GM19035 (cell line): Measurements from ENCODE around the gene NLRP5.
"Not testable (repeated sequence)": the region's sequence is repeated elsewhere in the genome, so short reads cannot be mapped to it uniquely, and the experiment has no call there.

Source experiments
- ATAC-seq: cut with Tn5 transposase; IDR thresholded peaks from one replicate; pipeline ENCODE4 v1.9.1; 2021; ENCODE audit not compliant: unreplicated experiment

The NLRP5 gene

GRCh38 chr19:55986487-55986886 is at the start of gene NLRP5:
Gene NLRP5, plus strand, starts transcription at chr19:55986775.
- ATAC-seq = no peak

DNA sequence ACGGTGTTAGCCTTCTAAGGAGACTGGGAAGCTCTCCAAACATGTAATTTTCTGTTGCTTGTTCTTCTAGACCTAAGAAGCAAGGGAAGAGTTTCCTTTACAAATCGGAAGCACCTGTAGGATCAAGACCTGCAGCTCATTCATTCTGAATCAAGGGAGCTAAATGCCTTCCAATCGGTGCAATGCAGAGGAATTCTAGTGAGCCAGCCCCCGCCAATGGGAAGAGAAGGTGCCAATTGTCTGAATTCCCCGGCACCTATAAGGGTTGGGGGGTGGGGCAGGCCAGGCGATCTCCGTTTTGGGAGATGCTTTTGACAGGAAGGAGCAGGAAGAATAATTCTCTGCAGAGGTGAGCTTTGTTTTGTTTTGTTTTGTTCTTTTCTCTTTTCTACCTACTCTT is 47.4 kb upstream of the NLRP5 start:
- ATAC-seq = no peak

DNA sequence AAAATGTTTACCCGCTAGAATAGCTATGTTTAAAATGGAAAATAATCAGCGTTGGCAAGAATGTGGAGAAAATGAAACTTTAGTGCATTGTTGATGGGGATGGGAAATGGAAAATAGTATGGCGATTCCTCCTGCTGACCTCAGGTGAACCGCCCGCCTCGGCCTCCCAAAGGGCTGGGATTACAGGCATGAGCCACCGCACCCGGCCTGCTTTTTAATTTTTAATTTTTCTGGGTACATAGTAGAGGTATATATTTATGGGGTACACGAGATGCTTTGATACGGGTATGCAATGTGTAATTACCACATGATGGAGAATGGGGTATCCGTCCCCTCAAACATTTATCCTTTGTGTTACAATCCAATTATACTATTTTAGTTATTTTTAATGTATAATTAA is 46.3 kb upstream of the NLRP5 start:
- no peak for ATAC-seq

GRCh38 chr19:55947532-55947931 is 39.0 kb upstream of the NLRP5 start, which contains the start of gene NLRP8:
Gene NLRP8, plus strand, starts transcription at chr19:55947832.
- ATAC-seq = no peak

DNA sequence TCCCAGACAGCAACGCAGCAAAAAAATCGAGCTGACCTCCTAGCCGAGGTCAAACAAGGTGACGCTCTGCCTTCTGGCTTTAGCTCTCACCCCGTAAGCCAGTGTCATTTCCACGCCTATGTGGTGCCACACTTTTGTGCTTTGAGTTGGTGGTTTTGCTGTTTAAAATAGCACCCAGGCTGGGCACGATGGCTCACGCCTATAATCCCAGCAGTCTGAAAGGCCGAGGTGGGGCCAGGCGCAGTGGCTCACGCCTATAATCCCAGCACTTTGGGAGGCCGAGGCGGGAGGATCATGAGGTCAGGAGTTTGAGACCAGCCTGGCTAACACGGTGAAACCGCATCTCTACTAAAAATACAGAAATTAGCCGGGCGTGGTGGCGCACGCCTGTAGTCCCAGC is 36.0 kb upstream of the NLRP5 start:
- not testable (repeated sequence) for ATAC-seq

GRCh38 chr19:55956431-55956830 is 30.1 kb upstream of the NLRP5 start:
- no peak for ATAC-seq

- ATAC-seq = no peak
These were observed 28.2 kb upstream of the NLRP5 start for GRCh38 chr19:55958356-55958755.

GRCh38 chr19:55959996-55960675 is 26.4 kb upstream of the NLRP5 start:
- ATAC-seq = no peak

- ATAC-seq = no peak
These were observed 24.4 kb upstream of the NLRP5 start for GRCh38 chr19:55962186-55962585.

DNA sequence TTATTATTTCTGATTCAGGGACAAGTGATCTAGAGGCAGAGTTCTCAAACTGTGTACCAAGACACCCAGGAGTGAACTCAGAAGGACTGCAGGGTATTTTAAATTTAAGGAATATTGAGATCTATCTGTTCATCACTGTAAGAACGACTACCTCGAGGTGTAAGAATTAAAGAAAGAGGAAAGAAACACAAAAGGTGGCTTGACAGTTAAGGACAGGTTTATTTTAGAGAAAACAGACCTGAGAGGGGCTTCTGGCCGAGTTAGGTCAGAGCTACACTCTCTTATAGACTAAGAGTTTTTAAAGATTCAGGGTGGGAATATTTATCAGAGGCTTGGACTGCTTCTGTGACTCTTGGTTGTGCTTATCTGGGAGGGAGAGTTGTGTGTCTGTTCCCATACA is 12.6 kb upstream of the NLRP5 start:
- no peak for ATAC-seq

- ATAC-seq = no peak
These were observed 6.2 kb upstream of the NLRP5 start for GRCh38 chr19:55980415-55980814.

GRCh38 chr19:55985254-55985653 is 1.3 kb upstream of the NLRP5 start:
- no peak for ATAC-seq

DNA sequence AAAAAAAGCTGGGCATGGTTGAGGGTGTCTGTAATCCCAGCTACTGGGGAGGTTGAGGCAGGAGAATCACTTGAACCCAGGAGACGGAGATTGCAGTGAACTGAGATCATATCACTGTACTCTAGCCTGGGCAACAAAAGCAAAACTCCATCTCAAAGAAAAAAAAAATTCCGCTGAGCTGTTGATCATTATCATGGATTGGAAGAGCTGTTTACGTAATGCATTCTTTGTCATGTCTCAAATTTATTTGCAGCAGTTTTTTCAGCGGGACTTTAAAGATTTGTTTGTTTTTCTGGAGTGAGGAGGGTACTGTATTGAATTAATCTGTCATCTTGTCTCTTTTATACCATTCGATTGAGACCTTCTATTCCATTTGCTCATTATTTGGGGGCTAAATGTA is 4.3 kb downstream of the NLRP5 start:
- no peak for ATAC-seq

DNA sequence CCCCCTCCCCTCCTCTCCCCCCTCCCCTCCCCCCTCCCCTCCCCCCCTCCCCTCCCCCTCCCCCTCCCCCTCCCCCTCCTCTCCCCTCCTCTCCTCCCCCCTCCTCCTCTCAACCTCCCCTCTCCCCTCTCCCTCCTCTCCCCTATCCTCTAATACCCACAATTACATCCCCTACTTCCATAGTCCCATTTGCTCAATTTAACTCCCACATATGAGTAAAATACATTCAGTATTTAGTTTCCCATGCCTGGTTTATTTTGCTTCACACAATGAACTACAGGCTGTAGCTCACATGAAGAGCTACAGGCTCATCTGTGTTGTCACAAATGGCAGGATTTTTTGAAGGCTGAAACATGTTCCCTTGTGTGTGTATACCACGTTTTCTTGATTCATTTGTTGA is 6.9 kb downstream of the NLRP5 start:
- no peak for ATAC-seq

- ATAC-seq = no peak
These were observed 28.2 kb downstream of the NLRP5 start for GRCh38 chr19:56014765-56015164.

- no peak for ATAC-seq
These were observed 29.2 kb downstream of the NLRP5 start for GRCh38 chr19:56015756-56016155.

GRCh38 chr19:56019325-56019724 is 32.8 kb downstream of the NLRP5 start:
- not testable (repeated sequence) for ATAC-seq

DNA sequence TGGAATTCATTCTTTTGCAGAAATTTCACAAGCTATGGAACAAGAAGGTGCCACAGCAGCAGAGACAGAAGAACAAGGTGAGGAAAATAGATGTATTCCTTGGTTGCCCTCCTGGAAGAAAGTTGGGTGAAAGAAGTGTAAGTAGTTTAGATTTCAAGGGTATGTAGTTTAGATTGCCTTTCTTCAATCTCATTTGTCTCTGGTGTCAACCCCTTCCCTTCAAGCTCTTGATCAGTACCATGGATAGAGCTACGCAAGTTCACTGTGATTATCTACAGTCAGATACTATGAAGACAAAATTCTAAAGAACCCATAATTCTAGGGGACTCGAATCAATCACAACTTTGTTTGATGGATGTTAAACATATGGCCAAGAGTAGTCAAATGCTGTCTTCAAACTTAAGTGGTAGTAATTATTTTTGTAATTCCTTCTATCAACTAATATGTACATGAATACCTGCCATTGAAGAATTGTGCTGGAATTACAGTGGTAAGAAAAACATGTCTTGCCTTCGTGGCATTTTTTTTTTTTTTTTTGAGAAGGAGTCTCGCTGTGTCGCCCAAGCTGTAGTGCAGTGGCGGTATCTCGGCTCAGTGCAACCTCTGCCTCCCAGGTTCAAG is 33.9 kb downstream of the NLRP5 start:
- ATAC-seq = not testable (repeated sequence)

GRCh38 chr19:56026769-56027168 is 40.2 kb downstream of the NLRP5 start:
- ATAC-seq = no peak

- ATAC-seq = no peak
These were observed 67.0 kb downstream of the NLRP5 start for GRCh38 chr19:56053596-56053995.

GRCh38 chr19:56066152-56067023 is 79.8 kb downstream of the NLRP5 start:
- ATAC-seq = no peak

- no peak for ATAC-seq
These were observed 83.1 kb downstream of the NLRP5 start for GRCh38 chr19:56069642-56070041.
